Activated CD4-positive, alpha-beta memory T cell treated with anti-CD3 and anti-CD28 coated beads, Interleukin-2, amount 10 ng/mL, durations not matched to agents 7 days and 5 days (primary cell): ENCODE measurements around the gene SNX5. TPM values are rescaled to one million over a fixed set of nuclear protein-coding genes. Genes with fewer than 3 reads are reported as not detected.
"Not testable (repeated sequence)": the region's sequence is repeated elsewhere in the genome, so short reads cannot be mapped to it uniquely, and the experiment has no call there.

Experiments used
- CTCF ChIA-PET: fragments of 350-600 bp; sonication (Branson Sonifier 250); formaldehyde crosslinking; loops from one replicate; lab custom pipeline; 2021; ENCODE audit warnings: antibody characterized with exemption, inconsistent platforms; lab: Charles Lee
- POLR2A ChIA-PET: fragments of 350-600 bp; sonication (Branson Sonifier 250); formaldehyde crosslinking; loops from one replicate; lab custom pipeline; 2021; ENCODE audit warnings: antibody characterized with exemption; lab: Charles Lee
- DNase-seq: peaks from one replicate; pipeline ENCODE4 v3.0.0-alpha.2; 2020
- H3K27ac Mint-ChIP-seq: one replicate; pipeline ENCODE4 v1.8.0; 2021; ENCODE audit warnings: mild to moderate bottlenecking, mixed read lengths
- H3K27me3 Mint-ChIP-seq: one replicate; pipeline ENCODE4 v1.8.0; 2021; ENCODE audit warnings: mixed read lengths
- H3K36me3 Mint-ChIP-seq: one replicate; pipeline ENCODE4 v1.8.0; 2021; ENCODE audit warnings: low read depth, mixed read lengths
- H3K4me1 Mint-ChIP-seq: one replicate; pipeline ENCODE4 v1.8.0; 2021; ENCODE audit warnings: mixed read lengths
- H3K4me3 Mint-ChIP-seq: one replicate; pipeline ENCODE4 v1.8.0; 2021; ENCODE audit warnings: mild to moderate bottlenecking, mixed read lengths
- H3K9me3 Mint-ChIP-seq: one replicate; pipeline ENCODE4 v1.8.0; 2021; ENCODE audit warnings: mixed read lengths
- total RNA-seq, 2 experiments: library from RNA; stranded (reverse); gene quantifications; one replicate each; pipeline ENCODE4 v1.2.3, GENCODE V29; 2021

SNX5 gene
- total RNA-seq, 2 experiments from 2014 or later: 236 to 250 TPM

- peaks cover 77% of the 10 kb centered on the region for H3K36me3 Mint-ChIP-seq
- ChIA-PET CTCF (interaction anchor here (0.8 to 2.9 kb wide), 7 partner anchors 13 to 434 kb away, joined by 3 to 13 read pairs (median 4); partner anchors contain the start of genes BFSP1 and RRBP1), POLR2A (interaction anchor here (1.1 to 15.3 kb wide), 9 partner anchors 11 to 459 kb away, joined by 4 to 353 read pairs (median 12); partner anchors contain the start of genes BFSP1, KAT14, PET117 and RRBP1)
- H3K4me1 Mint-ChIP-seq: peaks cover 53% of the 10 kb centered on the region
- no peaks in the 10 kb centered on the region for H3K9me3 Mint-ChIP-seq
- H3K4me3 Mint-ChIP-seq: peak overlapping the region; percentile 97
- DNase-seq: no peak
- H3K27me3 Mint-ChIP-seq: no peaks in the 10 kb centered on the region
- H3K27ac Mint-ChIP-seq: peak overlapping the region; percentile 91
These were observed 4.0 kb downstream of the SNX5 start for GRCh38 chr20:17964632-17965031.

GRCh38 chr20:17964073-17964472 is 4.5 kb downstream of the SNX5 start:
- Mint-ChIP-seq H3K4me1 (peaks cover 59% of the 10 kb centered on the region), H3K9me3 (no peaks in the 10 kb centered on the region), H3K4me3 (peak overlapping the region; percentile 97), H3K27me3 (no peaks in the 10 kb centered on the region), H3K36me3 (peaks cover 81% of the 10 kb centered on the region), H3K27ac (peak overlapping the region; percentile 91)
- no peak for DNase-seq
- CTCF ChIA-PET: interaction anchor here (1.2 to 2.9 kb wide), 4 partner anchors 25 to 459 kb away, joined by 4 to 13 read pairs (median 6); partner anchors contain the start of gene RRBP1
- POLR2A ChIA-PET: interaction anchor here (1.0 to 15.3 kb wide), 6 partner anchors 10 to 459 kb away, joined by 3 to 353 read pairs (median 12); partner anchors contain the start of gene RRBP1

GRCh38 chr20:17963114-17963897 is 5.3 kb downstream of the SNX5 start:
- CTCF ChIA-PET: interaction anchor here (1.0 to 2.9 kb wide), 5 partner anchors 25 to 458 kb away, joined by 3 to 13 read pairs (median 4); partner anchors contain the start of gene RRBP1
- H3K4me1 Mint-ChIP-seq: peaks cover 66% of the 10 kb centered on the region
- H3K4me3 Mint-ChIP-seq: peak overlapping the region; percentile 97
- no peak for DNase-seq
- H3K9me3 Mint-ChIP-seq: no peaks in the 10 kb centered on the region
- H3K27ac Mint-ChIP-seq: peak overlapping the region; percentile 91
- peaks cover 81% of the 10 kb centered on the region for H3K36me3 Mint-ChIP-seq
- no peaks in the 10 kb centered on the region for H3K27me3 Mint-ChIP-seq
- POLR2A ChIA-PET: interaction anchor here (0.9 to 19.8 kb wide), 10 partner anchors 4 to 458 kb away, joined by 3 to 353 read pairs (median 6); partner anchors contain the start of genes MGME1, RRBP1 and SNX5

- Mint-ChIP-seq H3K9me3 (no peaks in the 10 kb centered on the region), H3K27me3 (no peaks in the 10 kb centered on the region), H3K36me3 (peaks cover 78% of the 10 kb centered on the region), H3K27ac (peak overlapping the region; percentile 91), H3K4me1 (peaks cover 81% of the 10 kb centered on the region), H3K4me3 (peak overlapping the region; percentile 97)
- CTCF ChIA-PET: interaction anchor here (0.7 to 1.6 kb wide), 2 partner anchors 35 to 433 kb away, joined by 3 read pairs; no protein-coding TSS in a partner anchor
- POLR2A ChIA-PET: interaction anchor here (1.4 to 19.8 kb wide), 6 partner anchors 5 to 456 kb away, joined by 3 to 353 read pairs (median 160); partner anchors contain the start of genes MGME1, RRBP1 and SNX5
- DNase-seq: no peak
These were observed 7.0 kb downstream of the SNX5 start for GRCh38 chr20:17961587-17961940.

GRCh38 chr20:17960927-17961586 is 7.5 kb downstream of the SNX5 start:
- H3K4me1 Mint-ChIP-seq: peaks cover 86% of the 10 kb centered on the region
- peak overlapping the region; percentile 97 for H3K4me3 Mint-ChIP-seq
- no peak for DNase-seq
- H3K27me3 Mint-ChIP-seq: no peaks in the 10 kb centered on the region
- H3K27ac Mint-ChIP-seq: peak overlapping the region; percentile 91
- POLR2A ChIA-PET: interaction anchor here (1.4 to 19.8 kb wide), 3 partner anchors 6 to 25 kb away, joined by 3 to 353 read pairs (median 303); partner anchors contain the start of genes MGME1 and SNX5
- H3K36me3 Mint-ChIP-seq: peaks cover 77% of the 10 kb centered on the region
- no peaks in the 10 kb centered on the region for H3K9me3 Mint-ChIP-seq
- CTCF ChIA-PET: interaction anchor here (1.6 kb wide), 1 partner anchor 36 kb away, joined by 3 read pairs; no protein-coding TSS in a partner anchor

GRCh38 chr20:17960400-17960885 is 8.2 kb downstream of the SNX5 start:
- H3K4me1 Mint-ChIP-seq: peaks cover 92% of the 10 kb centered on the region
- H3K27me3 Mint-ChIP-seq, CTCF ChIA-PET, H3K9me3 Mint-ChIP-seq, DNase-seq: not testable (repeated sequence)
- H3K4me3 Mint-ChIP-seq: peak overlapping the region; percentile 41
- peaks cover 77% of the 10 kb centered on the region for H3K36me3 Mint-ChIP-seq
- POLR2A ChIA-PET: interaction anchor here (1.0 to 19.8 kb wide), 6 partner anchors 6 to 429 kb away, joined by 3 to 353 read pairs (median 3); partner anchors contain the start of genes BFSP1, MGME1, RRBP1 and SNX5
- H3K27ac Mint-ChIP-seq: peak overlapping the region; percentile 83

- Mint-ChIP-seq H3K36me3 (peaks cover 78% of the 10 kb centered on the region), H3K4me1 (peaks cover 94% of the 10 kb centered on the region), H3K4me3 (peak overlapping the region; percentile 41), H3K27me3 (no peaks in the 10 kb centered on the region), H3K9me3 (no peaks in the 10 kb centered on the region), H3K27ac (peak overlapping the region; percentile 83)
- no peak for DNase-seq
- CTCF ChIA-PET: interaction anchor here (0.9 to 1.9 kb wide), 5 partner anchors 11 to 454 kb away, joined by 3 to 13 read pairs (median 9); partner anchors contain the start of gene RRBP1
- POLR2A ChIA-PET: interaction anchor here (1.0 to 19.8 kb wide), 11 partner anchors 8 to 428 kb away, joined by 3 to 353 read pairs (median 4); partner anchors contain the start of genes BFSP1, MGME1, RRBP1 and SNX5
These were observed 9.4 kb downstream of the SNX5 start for GRCh38 chr20:17959257-17959627.

- Mint-ChIP-seq H3K27me3 (no peaks in the 10 kb centered on the region), H3K36me3 (peaks cover 78% of the 10 kb centered on the region), H3K9me3 (no peaks in the 10 kb centered on the region), H3K27ac (peak overlapping the region; percentile 83), H3K4me1 (peaks cover 94% of the 10 kb centered on the region), H3K4me3 (no peak overlapping the region)
- DNase-seq: no peak
- ChIA-PET CTCF (interaction anchor here (0.8 to 1.9 kb wide), 9 partner anchors 10 to 453 kb away, joined by 3 to 13 read pairs (median 3); partner anchors contain the start of gene RRBP1), POLR2A (interaction anchor here (1.0 to 19.8 kb wide), 8 partner anchors 8 to 276 kb away, joined by 3 to 353 read pairs (median 6); partner anchors contain the start of genes MGME1, RRBP1 and SNX5)
These were observed 10.0 kb downstream of the SNX5 start for GRCh38 chr20:17958373-17959256.

- Mint-ChIP-seq H3K27ac (peak overlapping the region; percentile 83), H3K36me3 (peaks cover 78% of the 10 kb centered on the region), H3K27me3 (no peaks in the 10 kb centered on the region), H3K9me3 (no peaks in the 10 kb centered on the region), H3K4me1 (peaks cover 94% of the 10 kb centered on the region), H3K4me3 (no peak overlapping the region)
- ChIA-PET CTCF (interaction anchor here (0.8 to 1.9 kb wide), 9 partner anchors 9 to 276 kb away, joined by 3 to 13 read pairs (median 4); partner anchors contain the start of gene RRBP1), POLR2A (interaction anchor here (1.0 to 19.8 kb wide), 5 partner anchors 9 to 29 kb away, joined by 4 to 353 read pairs (median 8); partner anchors contain the start of genes MGME1 and SNX5)
- no peak for DNase-seq
These were observed 10.9 kb downstream of the SNX5 start for GRCh38 chr20:17957505-17958363.

GRCh38 chr20:17956099-17956685 is 12.4 kb downstream of the SNX5 start:
- Mint-ChIP-seq H3K27ac (peak overlapping the region; percentile 66), H3K4me3 (no peak overlapping the region), H3K4me1 (peaks cover 84% of the 10 kb centered on the region), H3K36me3 (peaks cover 80% of the 10 kb centered on the region), H3K9me3 (no peaks in the 10 kb centered on the region), H3K27me3 (no peaks in the 10 kb centered on the region)
- POLR2A ChIA-PET: interaction anchor here (1.7 to 19.8 kb wide), 5 partner anchors 10 to 385 kb away, joined by 3 to 303 read pairs (median 6); partner anchors contain the start of genes MGME1 and SNX5
- CTCF ChIA-PET: interaction anchor here (0.7 to 2.1 kb wide), 5 partner anchors 11 to 451 kb away, joined by 3 to 6 read pairs (median 4); no protein-coding TSS in a partner anchor
- DNase-seq: no peak
